ENCODE data around the gene IDI1.

- TF ChIP-seq FOXM1 (IDR thresholded peaks at IDR 0.05; ENCODE audit: borderline replicate concordance): no peak
- TF ChIP-seq TARDBP (IDR thresholded peaks at IDR 0.05): no peak
- no peak for TF ChIP-seq PKNOX1 (IDR thresholded peaks at IDR 0.05)
Measured at GRCh38 chr10:1097436-1097835, 48.5 kb upstream of the IDI1 start.

All from HEK293T (cell line).